ENCODE results near the gene CAMK1D.

DNA sequence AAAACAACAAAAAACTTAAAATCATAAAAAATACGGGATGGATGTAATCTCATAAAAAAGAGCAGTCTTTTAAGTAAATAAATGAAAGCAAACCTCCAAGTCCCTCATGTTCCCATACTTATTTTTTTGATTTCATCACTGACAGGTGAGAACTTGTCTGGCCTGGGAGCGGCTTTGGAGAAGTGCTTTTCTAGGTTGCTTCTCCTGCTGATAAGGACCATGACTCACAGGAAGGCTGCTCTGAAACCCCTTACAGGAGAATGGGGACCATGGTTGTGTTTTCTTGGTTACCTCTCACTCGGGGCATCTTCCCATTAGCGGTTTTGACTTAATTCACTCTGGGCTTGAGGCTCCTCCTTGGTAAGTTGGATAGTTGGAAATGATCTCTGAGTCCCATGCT, 237.4 kb downstream of the CAMK1D start:
- TF ChIP-seq NRF1 (conservative IDR thresholded peaks at IDR 0.05; ENCODE audit: low read depth, low read length) = no peak
- TF ChIP-seq RELA (IDR thresholded peaks at IDR 0.05; ENCODE audit: borderline replicate concordance, partially characterized antibody) = no peak
- TF ChIP-seq, protein P1, sequence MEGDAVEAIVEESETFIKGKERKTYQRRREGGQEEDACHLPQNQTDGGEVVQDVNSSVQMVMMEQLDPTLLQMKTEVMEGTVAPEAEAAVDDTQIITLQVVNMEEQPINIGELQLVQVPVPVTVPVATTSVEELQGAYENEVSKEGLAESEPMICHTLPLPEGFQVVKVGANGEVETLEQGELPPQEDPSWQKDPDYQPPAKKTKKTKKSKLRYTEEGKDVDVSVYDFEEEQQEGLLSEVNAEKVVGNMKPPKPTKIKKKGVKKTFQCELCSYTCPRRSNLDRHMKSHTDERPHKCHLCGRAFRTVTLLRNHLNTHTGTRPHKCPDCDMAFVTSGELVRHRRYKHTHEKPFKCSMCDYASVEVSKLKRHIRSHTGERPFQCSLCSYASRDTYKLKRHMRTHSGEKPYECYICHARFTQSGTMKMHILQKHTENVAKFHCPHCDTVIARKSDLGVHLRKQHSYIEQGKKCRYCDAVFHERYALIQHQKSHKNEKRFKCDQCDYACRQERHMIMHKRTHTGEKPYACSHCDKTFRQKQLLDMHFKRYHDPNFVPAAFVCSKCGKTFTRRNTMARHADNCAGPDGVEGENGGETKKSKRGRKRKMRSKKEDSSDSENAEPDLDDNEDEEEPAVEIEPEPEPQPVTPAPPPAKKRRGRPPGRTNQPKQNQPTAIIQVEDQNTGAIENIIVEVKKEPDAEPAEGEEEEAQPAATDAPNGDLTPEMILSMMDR (IDR thresholded peaks at IDR 0.05 in 2 of 3, conservative IDR thresholded peaks at IDR 0.05 in 1 of 3; ENCODE audit: control insufficient read depth in 2 of 3, extremely low read depth in 1 of 3, insufficient read depth in 1 of 3, low read depth in 3 of 3, low read length in 3 of 3) = no peak
- TF ChIP-seq SUZ12 (IDR thresholded peaks at IDR 0.05; ENCODE audit: unreplicated experiment) = no peak
- TF ChIP-seq NR2C2 (IDR thresholded peaks at IDR 0.05; ENCODE audit: borderline replicate concordance, control insufficient read depth, insufficient read length, low read depth) = no peak
- TF ChIP-seq CREM (IDR thresholded peaks at IDR 0.05; ENCODE audit: low read depth) = no peak
- TF ChIP-seq ZNF24 (IDR thresholded peaks at IDR 0.05) = no peak
- no peak for TF ChIP-seq POLR2AphosphoS5 (IDR thresholded peaks at IDR 0.05; ENCODE audit: low read length)

All from GM12878 (cell line).